SK-N-MC (cell line): ENCODE data around the gene ABCB4.

ENCODE experiments used
- EZH2 ChIP-seq: fragments of 200-600 bp; sonication (generic); IDR thresholded peaks from one replicate; pipeline ENCODE4 v1.6.1; 2017; ENCODE audit warnings: antibody characterized with exemption
- FOXP2 ChIP-seq: optimal IDR thresholded peaks from 2 replicates; pipeline ENCODE3; 2011; ENCODE audit warnings: mild to moderate bottlenecking, moderate library complexity; ENCODE audit not compliant: insufficient read depth; ENCODE audit errors: extremely low read length, control extremely low read depth
- POLR2AphosphoS5 ChIP-seq: IDR thresholded peaks from 2 replicates; pipeline ENCODE4 v1.6.1; 2012; ENCODE audit warnings: mild to moderate bottlenecking, low read depth, low read length, borderline replicate concordance

DNA sequence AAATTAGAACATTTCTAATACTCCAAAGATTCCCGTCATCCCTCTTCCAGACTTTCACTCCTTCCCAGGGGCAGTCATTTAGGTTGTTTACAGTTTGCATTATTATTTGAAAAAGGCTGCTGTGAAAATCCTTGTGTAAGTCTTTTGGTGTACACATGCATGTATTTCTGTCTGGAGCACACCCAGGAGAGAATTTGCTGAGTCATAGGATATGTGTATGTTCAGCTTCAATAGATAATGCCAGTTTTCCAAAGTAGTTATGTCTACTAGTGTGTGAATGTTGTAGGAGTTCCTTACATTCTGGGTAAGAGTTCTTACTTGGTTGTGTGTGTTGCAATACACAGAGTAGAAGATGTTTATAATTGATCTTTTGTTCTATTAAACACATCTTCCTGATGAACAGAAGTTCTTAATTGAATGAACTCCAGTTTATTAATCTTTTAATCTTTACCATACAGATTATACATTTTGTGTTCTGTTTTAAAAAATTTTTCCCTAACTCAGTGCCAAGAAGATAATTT, 104.8 kb downstream of the ABCB4 start:
- TF ChIP-seq POLR2AphosphoS5 = no peak
- no peak for TF ChIP-seq EZH2
- no peak for TF ChIP-seq FOXP2
